ENCODE results near the gene IQCK.

IQCK gene

GRCh38 chr16:19722269-19722952 is 4.3 kb downstream of the IQCK start:
- no peak for DNase-seq

DNA sequence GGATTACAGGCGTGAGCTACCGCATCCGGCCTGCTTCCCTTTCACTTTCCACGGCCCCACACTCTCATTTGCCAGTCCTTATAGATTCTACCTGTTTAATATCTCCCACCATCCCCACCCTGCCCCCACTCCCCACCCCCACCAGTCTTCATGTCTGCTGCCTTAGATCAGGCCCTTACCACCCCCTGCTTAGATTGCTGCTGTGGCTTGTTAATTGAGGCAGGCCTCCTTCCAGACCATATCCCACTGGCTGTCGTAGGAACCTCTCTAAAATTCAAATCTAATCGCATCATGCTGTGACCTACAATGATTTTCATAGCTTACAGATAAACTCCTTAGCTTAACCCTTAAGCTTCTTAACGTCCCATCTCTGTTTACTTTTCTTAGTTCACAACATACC is 4.9 kb downstream of the IQCK start:
- no peak for DNase-seq

DNA sequence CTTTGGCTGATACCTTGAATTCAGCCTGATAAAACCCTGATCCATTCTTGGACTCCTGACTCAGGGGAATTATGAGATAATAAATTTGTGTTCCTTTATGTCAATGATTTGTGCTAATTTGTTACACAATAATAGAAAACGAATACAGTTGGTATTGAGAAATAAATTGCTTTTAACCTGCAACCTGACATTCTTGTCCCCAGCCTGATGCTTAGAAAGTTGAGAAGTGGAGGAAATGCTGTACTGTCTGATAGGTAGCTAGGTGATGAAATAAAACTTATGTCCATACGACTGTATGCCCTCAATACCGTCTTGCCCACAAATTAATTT is 10.5 kb downstream of the IQCK start:
- no peak for DNase-seq

GRCh38 chr16:19733551-19733950 is 15.5 kb downstream of the IQCK start:
- DNase-seq = no peak

DNA sequence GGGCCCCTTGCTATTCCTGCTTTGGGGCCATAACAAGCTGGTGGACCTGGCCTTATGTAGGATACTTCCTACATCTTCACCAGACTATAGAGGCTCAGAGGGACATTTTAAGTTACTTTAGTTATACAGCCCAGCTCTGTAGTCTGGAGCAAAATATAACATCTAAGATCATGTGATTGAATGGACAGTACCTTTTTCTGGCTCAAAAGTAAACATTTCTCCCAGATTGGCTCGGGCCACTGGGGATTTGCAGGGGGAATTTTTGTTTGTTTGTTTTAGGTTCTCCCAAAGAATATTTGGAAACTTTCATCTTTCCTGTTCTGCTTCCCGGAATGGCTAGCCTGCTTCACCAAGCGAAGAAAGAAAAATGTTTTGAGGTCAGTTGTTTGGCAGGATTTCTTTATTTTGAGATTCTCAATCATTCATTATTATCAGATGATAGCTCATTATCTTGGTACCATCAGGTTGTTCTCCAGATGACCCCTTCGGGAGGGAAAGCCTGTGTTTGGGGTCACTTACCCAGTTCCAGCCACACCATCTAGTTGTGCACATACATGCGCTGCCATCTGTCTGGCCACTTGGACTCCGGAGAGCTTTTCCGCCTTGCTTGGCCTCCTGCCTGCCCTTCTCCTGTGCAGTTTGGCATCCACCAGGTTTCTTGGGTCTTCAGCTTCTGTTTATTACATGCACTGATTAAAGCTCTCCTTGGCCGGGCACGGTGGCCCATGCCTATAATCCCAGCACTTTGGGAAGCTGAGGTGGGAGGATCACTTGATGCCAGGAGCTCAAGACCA is 17.2 kb downstream of the IQCK start:
- DNase-seq = no peak

GRCh38 chr16:19737306-19738038 is 19.4 kb downstream of the IQCK start:
- DNase-seq = no peak

GRCh38 chr16:19741354-19741753 is 23.3 kb downstream of the IQCK start:
- no peak for DNase-seq

GRCh38 chr16:19743816-19744159 is 25.7 kb downstream of the IQCK start:
- DNase-seq = no peak

DNA sequence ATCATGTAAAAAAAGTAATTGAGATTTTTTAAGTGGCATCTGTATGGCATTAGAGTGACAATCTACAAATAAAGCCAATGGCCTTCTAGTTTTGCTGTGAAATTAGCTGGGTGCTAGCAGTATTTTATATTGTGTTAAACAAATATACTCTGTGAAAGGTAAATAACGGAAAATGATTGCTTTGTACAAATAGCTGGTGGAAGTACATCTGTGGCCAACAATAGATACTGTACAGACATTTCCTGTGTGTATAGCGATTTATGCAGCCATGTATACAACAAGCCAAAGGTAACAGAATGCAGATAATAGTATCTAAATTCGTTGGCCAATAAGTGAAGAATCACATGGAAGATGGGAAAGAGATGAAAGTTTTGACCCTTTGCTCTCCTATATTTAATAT is 26.6 kb downstream of the IQCK start:
- DNase-seq = no peak

DNA sequence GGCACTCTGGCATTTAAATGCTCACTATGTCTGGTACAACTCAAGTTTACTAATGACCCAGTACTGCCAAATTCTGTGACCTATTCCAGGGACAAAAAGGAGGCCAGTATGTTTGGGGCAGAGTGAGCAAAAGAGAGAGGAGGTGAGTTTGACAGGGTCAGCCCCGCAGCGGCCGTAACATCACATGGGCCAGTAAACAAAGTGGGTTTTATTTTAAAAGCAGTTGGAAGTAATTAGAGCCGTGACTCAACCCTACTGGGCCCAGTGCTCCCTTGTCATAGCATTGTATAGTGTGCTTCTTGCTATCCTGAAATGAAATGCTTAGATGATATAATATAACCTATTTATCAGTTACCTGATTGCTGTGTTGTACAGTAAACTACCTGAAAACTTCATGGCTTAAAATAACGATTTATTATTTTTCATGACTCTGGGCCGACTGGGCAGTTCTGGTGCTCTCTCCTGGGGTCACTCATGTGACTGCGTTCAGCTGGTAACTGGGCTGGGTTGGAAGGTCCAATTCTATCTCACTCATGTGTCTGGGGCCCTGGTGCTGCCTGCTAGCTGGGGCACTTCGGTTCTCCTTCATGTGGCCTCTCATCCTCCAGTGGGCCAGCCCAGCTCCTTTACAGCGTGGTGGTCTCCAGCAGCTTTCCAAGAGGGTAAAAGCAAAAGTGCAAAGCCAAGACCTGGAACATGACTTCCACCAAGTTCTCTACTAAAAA is 27.4 kb downstream of the IQCK start:
- DNase-seq = no peak

DNA sequence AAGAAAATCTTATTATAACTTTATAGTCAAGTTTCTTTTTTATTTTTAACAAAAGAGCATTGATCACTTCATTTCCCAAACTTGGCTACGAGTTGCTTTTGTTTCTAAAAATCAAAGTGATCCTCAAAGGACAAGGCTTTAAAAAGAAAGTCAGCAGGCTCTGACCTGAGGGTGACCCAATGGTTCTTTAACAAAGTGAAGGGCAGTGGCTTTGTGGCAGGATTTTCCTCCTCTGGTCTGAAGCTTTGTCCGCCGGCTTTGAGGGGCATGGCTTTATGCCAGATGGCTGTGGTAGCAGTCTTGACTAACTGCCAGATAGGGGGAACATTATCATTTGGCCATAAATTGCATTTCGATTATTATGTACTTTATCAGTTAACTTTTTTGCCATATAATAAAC is 28.5 kb downstream of the IQCK start:
- no peak for DNase-seq

DNA sequence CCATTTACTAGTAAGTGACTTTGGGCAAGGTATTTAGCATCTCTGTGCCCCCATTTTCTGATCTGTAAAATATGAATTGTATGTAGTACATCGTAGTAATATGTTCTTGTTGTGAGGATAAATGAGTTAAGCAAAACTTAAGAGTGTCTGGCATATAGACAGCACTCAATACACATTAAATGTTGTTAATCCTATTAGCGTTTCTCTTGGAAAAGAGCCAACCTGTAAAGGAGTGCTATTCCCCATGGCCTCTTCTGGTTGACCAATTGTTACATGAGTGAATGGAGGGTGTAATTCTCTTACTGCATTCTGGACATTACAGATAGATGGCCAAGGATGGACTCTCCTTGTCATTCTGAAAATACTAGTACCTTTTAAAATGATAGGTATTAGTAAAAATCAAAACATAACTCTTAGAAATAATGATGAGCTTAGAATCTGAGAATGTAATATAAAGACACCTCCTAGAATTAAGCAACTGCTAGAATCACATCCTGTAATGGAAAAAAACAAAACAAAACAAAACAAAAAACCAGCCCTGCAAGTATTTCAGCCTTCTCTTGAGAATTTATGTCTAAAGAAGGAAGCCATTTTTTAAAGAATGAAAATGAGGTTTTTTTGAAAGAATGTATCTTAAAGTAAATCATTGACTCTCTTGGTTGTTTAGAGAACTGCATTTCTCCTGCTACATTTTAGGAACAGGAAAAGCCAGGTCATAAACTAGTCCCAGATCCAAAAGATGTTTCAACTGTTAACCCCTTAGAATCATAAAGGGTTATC is 30.5 kb downstream of the IQCK start:
- no peak for DNase-seq

GRCh38 chr16:19749571-19750080 is 31.6 kb downstream of the IQCK start:
- no peak for DNase-seq

GRCh38 chr16:19751478-19752385 is 33.7 kb downstream of the IQCK start:
- DNase-seq = no peak

DNA sequence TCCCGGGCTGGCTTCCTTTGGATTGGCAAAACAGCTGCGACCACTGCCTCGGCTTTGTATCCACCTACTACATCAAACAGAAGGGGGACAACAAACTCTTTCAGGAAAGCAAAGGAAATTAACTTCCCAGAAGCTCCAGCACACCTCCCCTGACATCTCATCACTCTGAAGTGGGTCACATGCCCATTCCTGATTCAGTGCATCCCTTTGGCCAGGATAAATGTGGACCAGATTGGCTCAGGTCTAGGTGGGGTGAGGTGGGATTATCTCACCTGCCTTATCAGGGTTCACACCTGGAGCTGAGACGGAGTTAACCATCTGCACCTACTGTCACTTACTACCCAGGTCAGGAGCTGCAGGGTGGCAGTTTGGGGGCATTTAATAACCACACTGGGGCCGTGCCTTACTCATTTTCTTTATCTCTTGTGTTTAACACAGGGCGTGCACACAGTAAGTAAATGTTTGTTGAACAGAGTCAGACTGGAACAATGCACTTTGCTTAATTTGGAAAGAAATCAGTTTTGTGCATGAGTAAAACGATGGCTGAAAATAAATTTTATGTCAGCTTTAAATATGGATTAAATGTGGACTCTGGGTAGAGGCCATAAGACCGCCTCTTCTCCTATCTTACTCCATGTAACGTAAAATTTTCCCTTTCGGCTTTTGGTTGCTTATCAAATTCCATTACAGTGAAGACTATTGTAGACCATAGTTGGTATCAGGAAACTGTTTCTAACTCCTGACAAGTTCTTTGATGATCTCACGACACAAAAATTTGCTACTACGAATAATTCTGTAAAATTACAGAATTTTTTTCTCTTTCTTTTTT is 36.0 kb downstream of the IQCK start:
- no peak for DNase-seq

DNA sequence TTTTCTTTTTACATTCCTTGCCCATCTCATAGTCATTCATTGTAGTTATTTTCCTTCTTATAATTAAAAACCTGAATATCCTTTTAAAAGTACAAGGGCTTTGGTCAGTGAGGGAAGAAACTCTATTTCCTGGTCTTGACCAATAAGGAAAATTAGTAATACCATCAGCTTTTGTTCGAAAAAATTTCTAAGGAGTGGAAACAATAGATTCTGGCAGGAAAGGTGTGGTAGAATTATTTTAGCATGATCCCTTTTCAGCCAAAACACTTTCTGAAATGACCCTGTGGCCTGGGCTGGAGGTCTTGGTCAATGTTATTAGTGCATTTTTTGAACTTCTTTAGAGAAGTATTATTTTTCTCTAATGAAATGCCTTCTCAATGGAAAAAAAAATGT is 36.6 kb downstream of the IQCK start:
- DNase-seq = no peak

GRCh38 chr16:19755268-19755667 is 37.2 kb downstream of the IQCK start:
- DNase-seq = no peak

GRCh38 chr16:19757026-19757425 is 39.0 kb downstream of the IQCK start:
- no peak for DNase-seq

- DNase-seq = no peak
Observed at GRCh38 chr16:19757762-19758595, 39.9 kb downstream of the IQCK start.

Measured in NCI-H2171 (cell line).